NCI-H774 (cell line): ENCODE measurements around the gene CPNE6.
A peak's percentile ranks its signal among the peaks of the same experiment; 100 is the strongest.

Experiments
- DNase-seq: peaks from one replicate; lab custom pipeline; 2025; lab: John Stamatoyannopoulos, UW

CPNE6 gene

DNA sequence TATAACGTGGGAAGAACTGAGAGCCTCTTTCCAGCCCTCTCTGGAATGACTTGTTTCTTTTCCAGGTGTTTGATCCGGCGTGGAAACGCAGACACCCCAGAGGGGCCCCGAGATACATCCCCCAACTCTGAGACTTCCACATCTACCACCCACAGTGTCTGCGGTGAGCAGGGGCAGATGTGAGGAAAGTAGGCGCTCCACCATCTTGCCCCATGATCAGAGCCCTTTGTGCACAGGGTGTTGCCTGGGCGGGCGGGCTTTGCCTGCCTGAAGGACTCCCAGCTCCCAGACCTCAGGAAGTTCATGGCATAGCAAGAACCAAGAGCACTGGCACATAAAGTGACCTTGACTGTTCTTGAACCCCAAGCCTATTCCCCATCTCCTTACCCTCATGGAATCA is 16.7 kb upstream of the CPNE6 start:
- DNase-seq: no peak

DNA sequence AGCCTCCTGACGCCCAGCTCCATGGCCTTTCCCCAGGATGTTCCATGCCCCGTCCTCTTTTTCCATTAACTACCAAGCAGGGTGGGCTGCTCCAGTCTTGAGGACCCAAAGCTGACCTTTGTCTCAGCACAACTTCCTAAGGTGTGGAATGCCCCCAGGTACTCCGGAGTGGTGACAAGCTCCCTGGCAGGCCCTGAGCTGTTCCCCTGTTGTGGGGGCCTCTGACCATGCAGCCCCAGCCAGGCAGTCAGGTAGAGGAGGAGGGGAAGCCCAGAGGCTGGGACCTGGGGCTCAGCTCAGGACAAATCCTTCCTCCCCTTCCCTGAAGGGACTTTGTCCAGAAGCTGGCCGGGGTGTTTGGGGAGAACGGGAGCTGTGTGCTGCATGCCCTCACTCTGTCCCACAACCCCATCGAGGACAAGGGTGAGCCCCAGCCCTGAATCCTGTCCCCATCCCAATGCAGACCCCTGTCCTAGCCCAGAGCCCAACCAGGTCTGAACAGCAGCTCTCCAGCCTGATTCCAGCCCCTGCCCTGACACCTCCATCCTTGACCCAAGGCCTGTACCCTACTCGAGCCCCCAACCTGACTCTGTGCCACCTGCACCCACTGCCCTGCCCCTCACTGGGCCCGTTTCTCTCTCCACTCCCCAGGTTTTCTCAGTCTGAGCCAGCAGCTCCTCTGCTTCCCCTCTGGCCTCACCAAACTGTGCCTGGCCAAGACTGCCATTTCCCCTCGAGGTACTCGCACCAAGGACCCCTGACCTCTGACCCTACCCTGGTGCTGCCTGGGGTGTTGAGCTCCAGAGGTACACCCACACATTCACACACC is 15.2 kb upstream of the CPNE6 start:
- no peak for DNase-seq

DNA sequence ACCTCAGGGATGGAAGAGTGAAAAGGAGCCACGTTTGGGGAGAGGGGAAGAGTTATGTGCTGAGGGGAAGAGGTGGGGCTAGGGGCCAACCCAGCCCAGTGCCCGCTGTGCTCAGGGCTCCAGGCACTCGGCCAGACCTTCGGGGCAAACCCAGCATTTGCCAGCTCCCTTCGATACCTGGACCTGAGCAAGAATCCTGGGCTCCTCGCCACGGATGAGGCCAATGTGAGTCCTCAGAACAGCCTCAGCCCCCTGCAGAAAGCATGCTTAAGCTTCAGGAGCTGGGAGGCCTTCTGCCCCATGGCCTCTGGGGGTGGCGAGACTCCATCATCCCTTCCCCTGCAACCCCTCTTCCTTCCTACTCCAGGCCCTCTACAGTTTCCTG is 14.6 kb upstream of the CPNE6 start:
- DNase-seq: no peak

DNA sequence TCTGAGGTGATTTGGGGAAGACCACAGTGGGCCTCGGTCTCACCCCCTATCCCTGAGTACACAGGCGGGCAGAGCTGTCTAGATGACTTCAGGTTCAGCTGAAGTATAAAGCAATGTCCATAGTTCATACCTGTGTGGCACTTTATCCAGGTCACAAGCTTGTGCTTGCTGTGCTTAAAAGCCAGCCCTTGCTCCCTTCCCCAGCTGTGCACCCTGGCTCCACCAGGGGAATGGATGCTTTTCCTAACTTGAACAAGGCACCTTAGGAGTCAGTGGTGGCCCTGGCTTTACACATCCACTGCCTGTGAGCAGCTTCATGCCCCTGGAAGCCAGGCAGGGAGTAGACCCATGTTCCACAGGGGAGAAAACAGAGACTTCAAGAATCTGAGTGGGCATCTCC is 14.1 kb upstream of the CPNE6 start:
- no peak for DNase-seq

DNA sequence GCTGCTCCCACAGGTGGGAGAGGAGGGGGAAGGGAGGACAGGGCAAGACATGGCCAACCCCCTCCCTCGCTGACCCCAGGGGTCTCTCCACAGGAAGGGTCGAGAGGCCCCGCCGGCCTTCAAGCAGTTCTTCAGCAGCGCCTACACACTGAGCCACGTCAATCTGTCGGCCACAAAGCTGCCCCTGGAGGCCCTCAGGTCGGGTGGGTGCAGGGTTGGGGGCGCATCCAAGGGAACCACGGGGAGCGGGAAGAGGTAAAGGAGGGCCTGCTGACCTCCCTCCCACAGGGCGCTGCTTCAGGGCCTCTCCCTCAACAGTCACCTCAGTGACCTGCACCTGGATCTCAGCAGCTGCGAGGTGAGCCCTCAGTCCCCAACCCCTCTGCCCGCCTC is 13.5 kb upstream of the CPNE6 start:
- no peak for DNase-seq

DNA sequence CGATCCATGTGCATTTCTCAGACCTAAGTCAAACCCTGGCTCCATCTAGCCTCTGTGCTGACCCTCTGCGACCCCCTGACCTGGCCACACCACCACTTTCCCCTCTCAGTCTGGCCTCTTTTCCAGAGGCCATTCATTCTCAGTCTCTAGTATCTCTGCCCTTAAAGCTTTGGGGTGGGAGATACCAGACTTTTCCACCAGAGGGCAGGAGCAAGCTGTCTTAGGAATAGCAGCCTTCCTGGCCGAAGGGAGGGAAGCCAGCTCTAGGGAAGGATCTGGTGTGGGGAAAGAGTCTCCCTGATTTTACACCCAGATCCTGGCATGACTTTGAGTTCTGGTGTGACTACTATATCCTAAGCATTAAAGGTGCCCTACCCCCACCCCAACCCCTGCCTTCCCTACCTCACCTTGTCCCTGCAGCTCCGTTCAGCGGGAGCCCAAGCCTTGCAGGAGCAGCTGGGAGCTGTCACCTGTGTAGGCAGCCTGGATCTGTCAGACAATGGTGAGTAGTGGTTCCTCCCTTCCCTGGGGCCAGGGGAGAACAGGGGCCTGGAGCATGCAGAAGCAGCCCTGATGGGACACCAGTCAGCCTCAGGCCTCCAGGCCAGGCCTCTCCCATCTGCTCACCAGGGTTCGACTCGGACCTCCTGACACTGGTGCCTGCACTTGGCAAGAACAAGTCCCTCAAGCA is 13.0 kb upstream of the CPNE6 start:
- peak; percentile 57 for DNase-seq

DNA sequence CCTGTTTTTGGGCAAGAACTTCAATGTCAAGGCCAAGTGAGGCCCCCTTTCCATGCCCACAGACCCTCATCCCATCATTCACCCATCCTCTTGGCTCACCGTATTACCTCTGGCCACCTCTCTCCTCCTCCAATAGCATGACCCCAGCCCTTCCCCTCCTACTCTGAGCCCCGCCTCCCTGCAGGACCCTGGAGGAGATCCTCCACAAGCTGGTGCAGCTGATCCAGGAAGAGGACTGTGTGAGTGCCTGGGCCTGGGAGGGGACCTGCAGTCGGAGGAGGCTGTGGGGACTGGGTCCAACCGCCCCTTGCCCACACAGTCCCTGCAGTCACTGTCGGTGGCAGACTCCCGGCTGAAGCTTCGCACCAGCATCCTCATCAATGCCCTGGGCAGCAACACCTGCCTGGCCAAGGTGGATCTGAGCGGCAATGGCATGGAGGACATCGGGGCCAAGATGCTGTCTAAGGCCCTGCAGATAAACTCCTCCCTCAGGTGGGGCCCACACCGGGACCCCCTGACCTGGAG is 12.3 kb upstream of the CPNE6 start:
- DNase-seq: no peak

DNA sequence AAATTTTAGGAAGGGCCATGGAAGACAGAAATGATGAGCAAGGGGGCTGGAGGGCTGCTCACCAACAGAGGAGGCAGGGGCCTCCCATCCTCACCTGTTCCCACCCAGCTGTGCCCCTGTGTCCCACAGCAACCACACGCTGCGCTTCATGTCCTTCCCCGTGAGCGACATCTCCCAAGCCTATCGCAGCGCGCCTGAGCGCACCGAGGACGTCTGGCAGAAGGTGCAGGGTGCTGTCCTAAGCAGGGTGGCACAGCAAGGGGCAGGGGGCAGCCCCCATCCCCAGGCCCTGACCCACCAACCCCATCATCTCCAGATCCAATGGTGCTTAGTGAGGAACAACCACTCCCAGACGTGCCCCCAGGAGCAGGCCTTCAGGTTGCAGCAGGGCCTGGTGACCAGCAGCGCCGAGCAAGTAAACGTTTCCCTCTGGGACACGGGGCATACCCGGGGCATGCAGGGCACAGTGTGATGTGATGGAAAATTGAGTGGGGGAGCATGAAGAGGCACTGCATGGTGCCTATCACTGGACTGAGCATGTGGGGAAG is 11.4 kb upstream of the CPNE6 start:
- DNase-seq: no peak

DNA sequence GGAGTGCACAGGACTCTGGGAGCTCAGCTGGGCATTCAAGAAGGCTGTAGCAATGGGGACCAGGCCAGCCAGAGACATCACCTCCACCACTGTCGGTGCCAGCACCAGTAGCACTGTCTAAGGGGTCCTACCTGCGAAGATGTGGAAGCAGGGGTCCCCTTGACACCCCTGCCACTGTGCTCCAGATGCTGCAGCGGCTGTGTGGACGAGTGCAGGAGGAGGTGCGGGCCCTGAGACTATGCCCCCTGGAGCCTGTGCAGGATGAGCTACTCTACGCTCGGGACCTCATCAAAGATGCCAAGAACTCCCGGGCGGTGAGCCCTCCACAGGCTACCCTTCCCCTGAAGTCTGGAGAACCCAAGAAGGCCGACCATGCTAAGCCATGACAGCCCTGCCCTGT is 10.9 kb upstream of the CPNE6 start:
- no peak for DNase-seq

DNA sequence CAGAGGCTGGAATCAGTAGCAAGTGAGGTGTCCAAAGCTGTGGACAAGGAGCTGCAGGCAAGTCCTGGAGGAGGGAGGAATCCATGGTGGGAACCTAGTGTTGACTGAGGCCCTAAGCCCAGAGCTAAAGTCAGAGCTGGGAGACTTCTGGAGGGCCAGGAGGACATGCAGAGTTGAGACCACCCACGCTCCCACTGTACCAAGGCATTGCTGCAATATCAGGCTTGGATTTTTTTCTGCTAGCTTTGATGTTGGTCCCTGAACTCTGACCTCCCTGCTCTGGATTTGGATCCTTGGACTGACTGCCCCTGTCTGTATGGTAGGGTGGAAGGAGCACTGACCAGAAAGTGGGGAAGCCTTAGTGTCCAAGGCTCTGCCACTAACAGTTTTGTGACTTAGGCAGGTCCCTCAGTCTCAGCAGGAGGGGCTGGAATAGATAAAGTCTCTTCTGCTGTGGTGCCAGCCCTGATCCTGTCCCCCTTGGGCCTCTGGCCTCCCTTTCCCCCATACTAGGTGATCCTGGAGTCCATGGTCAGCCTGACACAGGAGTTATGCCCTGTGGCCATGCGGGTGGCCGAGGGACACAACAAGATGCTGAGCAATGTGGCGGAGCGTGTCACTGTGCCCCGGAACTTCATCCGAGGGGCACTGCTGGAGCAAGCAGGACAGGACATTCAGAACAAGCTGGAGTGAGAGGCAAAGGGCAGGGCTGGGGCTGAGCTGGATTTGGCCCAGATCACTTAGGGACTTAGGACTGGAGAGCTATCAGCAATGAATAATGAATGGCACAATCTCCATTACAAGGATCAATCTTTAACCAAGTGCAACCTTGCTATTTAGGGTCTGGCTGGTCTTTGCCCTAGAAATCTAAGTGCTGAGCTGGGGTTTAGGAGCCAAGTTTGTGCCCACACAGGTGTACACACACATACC is 10.1 kb upstream of the CPNE6 start:
- DNase-seq: no peak

DNA sequence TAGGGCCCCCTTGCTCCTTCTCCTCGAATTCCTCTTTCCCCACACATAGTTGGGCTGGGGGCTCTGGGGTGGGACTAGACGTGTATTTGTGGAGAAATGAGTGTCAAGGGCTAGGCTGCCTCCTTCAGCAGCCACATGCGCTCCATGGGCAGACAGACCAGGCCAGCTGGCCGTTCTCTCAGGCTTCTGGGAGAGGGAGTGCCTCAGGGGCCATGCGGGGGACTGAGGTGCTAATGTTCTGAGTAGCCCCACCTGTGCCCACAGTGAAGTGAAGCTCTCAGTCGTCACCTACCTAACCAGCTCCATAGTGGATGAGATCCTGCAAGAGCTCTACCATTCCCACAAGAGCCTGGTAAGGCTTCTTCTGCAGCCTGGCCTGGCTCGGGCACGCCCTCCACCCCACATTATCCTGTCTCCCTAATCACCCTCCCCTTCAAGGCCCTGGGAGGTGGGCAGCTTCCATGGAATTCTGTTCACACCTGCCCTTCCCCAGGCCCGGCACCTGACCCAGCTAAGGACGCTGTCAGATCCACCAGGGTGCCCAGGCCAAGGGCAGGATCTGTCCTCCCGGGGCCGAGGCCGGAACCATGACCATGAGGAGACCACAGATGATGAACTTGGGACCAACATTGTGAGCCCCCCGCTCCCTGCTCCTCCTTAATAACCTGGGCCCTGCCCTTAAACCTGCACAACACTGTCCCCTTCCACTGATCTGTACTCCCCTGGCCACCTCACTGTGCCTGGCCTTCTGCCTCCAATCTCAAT is 9.0 kb upstream of the CPNE6 start:
- DNase-seq: no peak

DNA sequence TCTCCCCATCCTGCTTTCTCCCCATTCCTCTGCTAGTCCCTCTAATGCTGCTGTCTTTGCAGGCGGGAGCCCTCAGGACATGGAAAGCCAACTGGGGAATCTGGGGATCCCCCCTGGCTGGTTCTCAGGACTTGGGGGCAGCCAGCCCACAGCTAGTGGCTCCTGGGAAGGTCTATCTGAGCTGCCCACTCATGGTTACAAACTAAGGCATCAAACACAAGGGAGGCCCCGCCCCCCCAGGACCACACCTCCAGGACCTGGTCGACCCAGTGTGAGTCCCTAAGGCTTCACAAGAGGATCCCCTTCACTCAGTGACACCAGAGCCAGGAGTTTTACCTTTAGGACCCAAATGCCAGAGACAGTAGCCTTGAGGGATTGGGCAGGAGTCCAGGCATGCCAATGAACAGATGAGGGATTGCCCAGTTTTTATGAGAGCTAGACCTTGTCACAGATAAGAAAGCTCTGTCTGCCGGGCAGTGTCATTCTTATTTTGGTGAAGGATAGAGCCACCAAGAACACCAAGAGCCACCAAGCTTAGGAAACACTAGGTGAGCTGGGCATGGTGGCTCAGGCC is 8.0 kb upstream of the CPNE6 start:
- no peak for DNase-seq

DNA sequence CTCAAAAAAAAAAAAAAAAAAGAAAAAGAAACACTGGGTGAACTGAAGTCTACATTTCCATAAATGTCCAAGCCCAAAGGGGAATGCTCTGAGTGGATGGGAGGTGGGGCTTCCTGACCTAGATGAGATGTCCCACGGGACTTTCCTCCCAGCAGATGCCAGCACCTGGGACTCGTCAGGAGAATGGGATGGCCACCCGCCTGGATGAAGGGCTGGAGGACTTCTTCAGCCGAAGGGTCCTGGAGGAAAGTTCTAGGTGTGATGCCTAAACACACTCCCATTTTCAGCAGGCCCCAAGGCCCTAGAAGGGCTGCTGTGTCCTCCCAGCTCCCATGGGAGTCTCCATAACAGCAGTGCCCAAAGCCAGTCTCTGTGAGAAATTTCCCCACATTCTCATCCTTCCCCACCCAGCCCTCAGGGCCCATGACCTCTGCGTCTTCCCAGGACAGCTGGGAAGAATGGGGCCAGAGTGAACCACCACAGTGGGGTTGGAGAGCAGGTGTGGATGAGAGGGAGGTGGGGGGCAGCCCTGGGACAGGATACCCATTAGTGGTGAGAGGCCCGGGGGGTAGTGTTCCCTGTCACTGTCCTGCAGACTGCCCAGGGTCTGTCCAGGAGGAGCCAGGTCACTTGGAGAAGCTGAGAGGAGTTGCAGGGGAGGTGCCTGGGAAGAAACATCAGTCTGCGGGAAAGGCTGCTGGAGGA is 7.1 kb upstream of the CPNE6 start:
- DNase-seq: no peak

DNA sequence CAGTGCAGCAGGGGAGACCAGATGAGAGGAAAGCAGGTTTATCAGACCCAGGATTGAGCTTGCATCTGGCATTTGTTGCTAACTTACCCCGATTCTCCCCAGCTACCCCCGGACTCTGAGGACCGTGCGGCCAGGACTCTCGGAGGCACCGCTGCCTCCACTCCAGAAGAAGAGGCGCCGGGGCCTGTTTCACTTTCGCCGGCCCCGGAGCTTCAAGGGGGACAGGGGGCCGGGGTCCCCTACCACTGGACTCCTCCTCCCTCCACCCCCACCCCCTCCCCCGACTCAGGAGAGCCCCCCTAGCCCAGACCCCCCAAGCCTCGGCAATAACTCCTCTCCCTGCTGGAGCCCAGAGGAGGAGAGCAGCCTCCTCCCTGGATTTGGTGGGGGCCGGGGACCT is 6.5 kb upstream of the CPNE6 start:
- no peak for DNase-seq

DNA sequence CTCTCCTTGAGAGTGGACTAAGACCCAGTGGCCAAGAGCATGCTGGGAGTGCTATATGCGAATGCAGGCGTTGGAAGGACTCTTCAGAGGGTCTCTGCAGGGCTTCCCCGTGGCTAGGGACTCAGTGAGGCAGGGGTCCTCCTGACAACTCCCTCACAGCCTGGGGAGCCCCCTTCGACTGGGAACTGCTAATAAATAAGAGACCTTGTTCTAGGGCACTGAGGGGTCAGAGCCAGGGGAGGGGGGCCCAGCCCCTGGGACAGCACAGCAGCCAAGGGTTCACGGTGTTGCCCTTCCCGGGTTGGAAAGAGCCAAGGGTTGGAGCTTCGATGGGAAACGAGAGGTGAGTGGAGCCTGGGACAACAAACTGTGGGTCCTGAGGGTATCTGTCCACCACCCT is 6.0 kb upstream of the CPNE6 start:
- DNase-seq: no peak

DNA sequence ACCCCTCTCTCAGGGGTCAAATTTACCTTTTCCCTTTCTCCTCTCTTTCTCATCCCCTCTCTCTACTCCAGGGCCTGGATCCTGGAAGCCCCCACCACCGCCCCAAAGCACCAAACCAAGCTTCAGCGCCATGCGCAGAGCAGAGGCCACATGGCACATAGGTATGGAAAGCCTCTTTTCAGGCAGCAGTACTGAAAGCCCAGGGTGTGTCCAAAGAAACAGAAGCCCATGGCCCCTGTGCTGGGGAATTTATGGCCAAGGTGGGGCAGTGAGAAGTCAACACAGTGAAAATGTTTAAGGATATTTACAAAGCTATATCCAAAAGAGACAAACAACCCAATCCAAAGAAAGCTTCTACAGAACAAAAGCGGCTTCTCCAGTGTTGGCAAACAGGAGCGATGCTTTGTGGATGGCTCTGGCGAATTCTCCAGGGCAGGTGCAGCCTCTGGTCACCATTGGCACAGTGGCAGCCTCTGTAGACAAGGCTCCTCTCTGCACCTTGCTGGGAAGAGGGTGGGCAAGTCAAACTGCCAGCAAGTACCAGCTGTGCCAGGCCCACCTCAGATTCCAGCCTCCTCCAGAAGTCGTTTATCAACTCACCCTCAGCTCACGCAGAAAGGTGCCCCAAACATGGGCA is 4.7 kb upstream of the CPNE6 start:
- DNase-seq: no peak

DNA sequence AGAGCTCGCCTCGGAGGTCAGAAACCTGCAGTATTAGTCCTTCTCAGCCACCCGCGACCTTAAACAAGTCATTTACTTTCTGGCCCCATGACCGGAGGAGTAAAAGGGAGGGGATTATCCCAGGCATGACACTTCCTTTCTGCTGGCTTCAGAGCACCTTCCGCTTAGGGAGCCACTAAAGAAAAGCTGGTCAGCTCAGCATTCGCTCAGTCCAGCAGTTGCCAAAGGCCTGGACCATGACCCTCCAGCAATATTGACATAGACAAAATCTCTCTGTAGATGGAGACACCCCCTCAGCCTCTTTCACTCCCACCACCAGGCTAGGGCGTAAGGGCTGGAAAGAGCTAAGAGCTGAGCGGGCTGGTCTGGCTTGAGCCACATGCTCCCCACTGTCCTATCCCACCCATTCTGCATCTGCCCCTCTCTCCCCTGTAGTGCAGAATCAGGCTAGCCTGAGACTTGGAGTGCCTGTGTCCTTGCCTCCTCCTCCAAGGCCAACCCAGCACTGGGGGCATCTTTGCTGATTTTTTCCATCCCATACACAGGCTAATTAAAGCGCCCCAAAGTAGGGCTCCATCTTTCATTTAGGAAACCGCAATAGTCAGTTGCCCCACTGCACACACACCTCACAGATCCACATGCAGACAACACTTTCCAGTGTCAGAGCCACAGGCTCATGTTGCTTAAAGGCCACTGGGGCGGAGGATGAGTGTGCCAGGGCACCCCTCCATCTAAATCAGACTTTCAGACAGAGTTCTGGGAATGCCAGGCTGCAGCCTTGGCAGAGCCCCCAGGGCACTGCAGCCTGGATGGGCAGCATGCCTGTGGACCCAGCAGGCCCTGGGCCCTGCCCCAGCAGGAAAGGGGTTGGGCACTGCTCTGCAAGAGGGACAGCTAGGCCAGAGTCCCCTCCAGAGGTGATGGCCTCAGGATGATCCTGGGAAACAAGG is 4.0 kb upstream of the CPNE6 start:
- no peak for DNase-seq

DNA sequence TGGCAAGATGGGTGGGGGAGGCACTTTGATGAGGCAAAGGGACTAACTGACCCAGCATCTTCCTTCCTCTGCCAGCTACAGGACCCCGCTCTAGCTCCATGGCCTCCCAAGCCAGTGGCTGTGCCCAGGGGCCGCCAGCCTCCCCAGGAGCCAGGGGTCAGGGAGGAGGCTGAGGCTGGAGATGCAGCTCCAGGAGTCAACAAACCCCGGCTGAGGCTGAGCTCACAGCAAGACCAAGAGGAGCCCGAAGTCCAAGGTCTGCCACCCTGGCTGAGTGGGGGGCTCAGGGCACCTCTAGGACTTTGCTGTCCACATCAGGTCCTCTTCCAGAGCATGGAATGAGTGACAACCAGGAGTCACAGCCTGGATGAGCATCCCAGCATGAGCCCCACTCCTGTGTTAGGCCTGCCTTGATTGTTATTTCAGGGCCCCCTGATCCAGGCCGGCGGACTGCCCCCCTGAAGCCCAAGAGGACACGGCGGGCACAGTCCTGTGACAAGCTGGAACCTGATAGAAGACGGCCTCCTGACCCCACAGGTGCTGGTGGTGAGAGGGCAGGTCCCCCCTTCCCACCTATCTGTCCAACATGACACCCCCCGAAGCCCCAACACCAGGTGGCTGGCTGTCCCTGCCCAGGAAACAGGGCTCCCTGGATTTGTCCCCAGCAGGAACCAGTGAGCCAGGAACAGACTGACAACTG is 2.5 kb upstream of the CPNE6 start:
- DNase-seq: no peak
